ENCODE results near the gene ERCC6L2.

GRCh38 chr9:96004379-96004778 lies 128.9 kb downstream of the ERCC6L2 start:
- TF ChIP-seq USF2 (IDR thresholded peaks at IDR 0.05; ENCODE audit: low read length) = no peak
- no peak for TF ChIP-seq CTCF (IDR thresholded peaks at IDR 0.05; ENCODE audit: control extremely low read depth in 1 of 3, insufficient read depth in 1 of 3, low read depth in 1 of 3, low read length in 3 of 3)
- no peak for TF ChIP-seq TAF1 (IDR thresholded peaks at IDR 0.05; ENCODE audit: low read depth, low read length)
- TF ChIP-seq ZNF274 (IDR thresholded peaks at IDR 0.05; ENCODE audit: borderline replicate concordance, extremely low read depth, low read length) = no peak
